ENCODE results near the gene MRTFB. TPM values are rescaled to one million over a fixed set of nuclear protein-coding genes. Genes with fewer than 3 reads are reported as not detected.

The MRTFB gene
- polyA plus RNA-seq, 1 experiment: 6.2 TPM

GRCh38 chr16:14062261-14062660 is 8.9 kb upstream of the MRTFB start:
- DNase-seq (ENCODE audit: low read depth): no peak
- Histone ChIP-seq H3K36me3 (ENCODE audit: control insufficient read depth, insufficient read depth, low read length) (no peaks in the 10 kb centered on the region), H3K4me3 (ENCODE audit: low read depth, low read length) (no peak overlapping the region), H3K27me3 (ENCODE audit: control insufficient read depth, insufficient read depth, low read length) (no peaks in the 10 kb centered on the region; the same call in 1 of the 2 replicates)
- ChIA-PET POLR2A (no interaction called here), CTCF (interaction anchor here (1.5 kb wide), 1 partner anchor 8 kb away, joined by 3 read pairs; no protein-coding TSS in a partner anchor)
- TF ChIP-seq CTCF (IDR thresholded peaks at IDR 0.05; ENCODE audit: insufficient read depth, low read depth, low read length): no peak

GRCh38 chr16:14063618-14064581 is 7.2 kb upstream of the MRTFB start:
- no peak for DNase-seq (ENCODE audit: low read depth)
- H3K36me3 ChIP-seq (ENCODE audit: control insufficient read depth, insufficient read depth, low read length): no peaks in the 10 kb centered on the region
- ChIA-PET CTCF (interaction anchor here (1.5 kb wide), 1 partner anchor 9 kb away, joined by 3 read pairs; no protein-coding TSS in a partner anchor), POLR2A (no interaction called here)
- no peaks in the 10 kb centered on the region; the same call in 1 of the 2 replicates for H3K27me3 ChIP-seq (ENCODE audit: control insufficient read depth, insufficient read depth, low read length)
- no peak overlapping the region for H3K4me3 ChIP-seq (ENCODE audit: low read depth, low read length)
- TF ChIP-seq CTCF (IDR thresholded peaks at IDR 0.05; ENCODE audit: insufficient read depth, low read depth, low read length): no peak

GRCh38 chr16:14069818-14070217 is 1.3 kb upstream of the MRTFB start:
- CTCF ChIA-PET: interaction anchor here (1.5 kb wide), 1 partner anchor 9 kb away, joined by 3 read pairs; no protein-coding TSS in a partner anchor
- POLR2A ChIA-PET: no interaction called here
- no peak overlapping the region for H3K4me3 ChIP-seq (ENCODE audit: low read depth, low read length)
- DNase-seq (ENCODE audit: low read depth): no peak
- H3K36me3 ChIP-seq (ENCODE audit: control insufficient read depth, insufficient read depth, low read length): no peaks in the 10 kb centered on the region
- H3K27me3 ChIP-seq (ENCODE audit: control insufficient read depth, insufficient read depth, low read length): no peaks in the 10 kb centered on the region
- TF ChIP-seq CTCF (IDR thresholded peaks at IDR 0.05; ENCODE audit: insufficient read depth, low read depth, low read length): no peak

- no peaks in the 10 kb centered on the region for H3K36me3 ChIP-seq (ENCODE audit: control insufficient read depth, insufficient read depth, low read length)
- ChIA-PET POLR2A (no interaction called here), CTCF (no interaction called here)
These were observed 603 bp upstream of the MRTFB start for GRCh38 chr16:14070555-14070876.

More at GRCh38 chr16:14070555-14070876, 603 bp upstream of the MRTFB start:
- TF ChIP-seq CTCF (IDR thresholded peaks at IDR 0.05; ENCODE audit: insufficient read depth, low read depth, low read length): no peak
- DNase-seq (ENCODE audit: low read depth): no peak
- Histone ChIP-seq H3K27me3 (ENCODE audit: control insufficient read depth, insufficient read depth, low read length) (no peaks in the 10 kb centered on the region), H3K4me3 (ENCODE audit: low read depth, low read length) (peak overlapping the region; percentile 93)
